GM12878 (cell line): Measurements from ENCODE around the gene PCDHGA2. TPM values are rescaled to one million over a fixed set of nuclear protein-coding genes. Genes with fewer than 3 reads are reported as not detected.

Source experiments
- BCL11A ChIP-seq: IDR thresholded peaks from 2 replicates; pipeline ENCODE4 v1.6.1; 2011; ENCODE audit warnings: low read depth, low read length
- CHD2 ChIP-seq: IDR thresholded peaks from 2 replicates; pipeline ENCODE4 v1.6.1; 2011; ENCODE audit warnings: low read depth, low read length, improper control_type of control experiment, borderline replicate concordance
- IKZF2 ChIP-seq, 2 experiments: fragments of 450-650 bp; IDR thresholded peaks; 2 replicates each; pipeline ENCODE4 v1.6.1; 2017; ENCODE audit warnings: mild to moderate bottlenecking in 2 of 2, moderate library complexity in 2 of 2
- MXI1 ChIP-seq: fragments of 150-350 bp; IDR thresholded peaks from 2 replicates; pipeline ENCODE4 v1.6.1; 2011; ENCODE audit warnings: low read depth, mild to moderate bottlenecking, inconsistent platforms, low read length, improper control_type of control experiment
- SMAD5 ChIP-seq: IDR thresholded peaks from 2 replicates; pipeline ENCODE4 v1.6.1; 2016; ENCODE audit warnings: antibody characterized with exemption, low read depth
- polyA plus RNA-seq, 11 experiments: library from polyadenylated mRNA; depleted of rRNA in 4 of 11; unstranded in 6 of 11; stranded (reverse) in 5 of 11; fragments of >200 nt; fragmentation: Nextera tagmentation in 4 of 11; fragmentation: Illumina TruSeq in 1 of 11; extraction: Ambion mirVana in 4 of 11; extraction: Trizol in 1 of 11; gene quantifications; 1 replicate in 1 of 11; 2 replicates in 10 of 11; pipeline versions ENCODE4 v1.2.1 to v1.2.3, GENCODE V29; 2011 to 2016; ENCODE audit warnings: inconsistent platforms in 2 of 11, missing spikeins in 2 of 11, low read depth in 1 of 11
- total RNA-seq, 4 experiments: library from RNA; depleted of rRNA in 3 of 4; stranded (reverse); fragments of >200 nt in 3 of 4; fragmentation: Illumina TruSeq in 1 of 4; extraction: Trizol in 1 of 4; gene quantifications; 2 replicates each; pipeline versions ENCODE4 v1.2.1 to v1.2.3, GENCODE V29; 2013 to 2021
- TF ChIP-seq, protein P1 (sequence below): fragments of 450-650 bp; IDR thresholded peaks from 2 replicates; pipeline ENCODE4 v1.6.1; 2017; ENCODE audit warnings: low read depth, mild to moderate bottlenecking, moderate library complexity
- TF ChIP-seq, protein P2 (sequence below): IDR thresholded peaks from 2 replicates; pipeline ENCODE4 v1.6.1; 2012; ENCODE audit warnings: low read depth, low read length, improper control_type of control experiment
- TF ChIP-seq, protein P3 (sequence below): fragments of 450-650 bp; IDR thresholded peaks from 2 replicates; pipeline ENCODE4 v1.6.1; 2017; ENCODE audit warnings: mild to moderate bottlenecking, moderate library complexity
- TF ChIP-seq, protein P4 (sequence below): IDR thresholded peaks from 2 replicates; pipeline ENCODE4 v1.6.1; 2011; ENCODE audit warnings: borderline replicate concordance, low read depth, mild to moderate bottlenecking, moderate library complexity, mixed read lengths, low read length; ENCODE audit not compliant: insufficient read depth; ENCODE audit errors: extremely low read length
- TF ChIP-seq, protein P5 (sequence below): IDR thresholded peaks from 2 replicates; pipeline ENCODE4 v1.6.1; 2011; ENCODE audit warnings: borderline replicate concordance, low read depth, mild to moderate bottlenecking, moderate library complexity, low read length; ENCODE audit not compliant: insufficient read depth, poor library complexity, severe bottlenecking

Gene PCDHGA2
- total and polyA plus RNA-seq, 10 of the 15 experiments (the other 5 are each of a cell fraction or from before 2014, with no cell fraction given): 0.03 to 0.11 (median 0.05) TPM; not detected in 4

DNA sequence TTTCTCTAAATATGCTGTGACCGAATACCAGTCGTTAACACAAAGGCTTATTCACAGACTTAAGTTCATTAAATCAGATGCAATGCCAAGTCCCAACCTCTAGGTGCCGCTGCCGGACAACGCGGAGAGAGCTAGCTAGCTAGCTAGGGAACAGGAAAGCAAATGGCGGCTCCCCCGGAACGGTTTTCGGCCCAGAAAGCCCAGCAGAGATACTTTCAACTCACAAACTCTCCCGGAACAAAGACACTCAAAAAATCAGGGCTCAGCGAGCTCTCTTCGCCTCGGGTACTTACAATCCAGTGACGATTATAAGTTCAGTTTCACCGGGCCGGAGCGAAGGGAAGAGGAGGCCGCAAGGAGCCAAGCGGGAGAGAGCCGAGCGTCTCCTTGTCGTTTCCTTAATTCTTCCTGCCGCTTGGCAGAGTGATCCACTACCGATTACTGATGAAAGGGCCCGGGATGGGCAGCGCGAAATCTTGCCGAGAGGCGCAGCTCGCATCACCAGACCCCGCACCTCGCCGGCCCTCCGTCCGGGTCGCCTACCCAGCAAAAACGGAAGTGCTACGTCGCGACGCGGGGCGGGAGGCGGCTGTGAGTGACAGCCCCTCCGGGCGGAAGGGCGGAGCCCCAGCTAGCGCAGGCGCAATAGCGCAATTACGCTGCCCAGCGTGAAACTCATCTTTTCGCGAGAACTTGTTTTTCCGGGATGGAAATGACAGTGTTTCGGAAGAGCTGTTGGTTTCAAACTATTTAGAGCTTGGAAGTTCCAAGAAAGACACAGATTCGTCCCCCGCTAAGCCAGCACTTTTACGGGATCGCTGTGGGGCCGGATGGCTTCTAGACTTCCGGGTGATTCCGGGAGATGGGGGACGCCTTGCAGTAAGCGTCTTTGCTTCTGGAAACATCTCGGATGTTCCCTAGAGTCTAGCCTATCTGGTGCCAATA lies 18.1 kb upstream of the PCDHGA2 start, which contains the start of gene TAF7 (continued):
- TF ChIP-seq, protein P1, sequence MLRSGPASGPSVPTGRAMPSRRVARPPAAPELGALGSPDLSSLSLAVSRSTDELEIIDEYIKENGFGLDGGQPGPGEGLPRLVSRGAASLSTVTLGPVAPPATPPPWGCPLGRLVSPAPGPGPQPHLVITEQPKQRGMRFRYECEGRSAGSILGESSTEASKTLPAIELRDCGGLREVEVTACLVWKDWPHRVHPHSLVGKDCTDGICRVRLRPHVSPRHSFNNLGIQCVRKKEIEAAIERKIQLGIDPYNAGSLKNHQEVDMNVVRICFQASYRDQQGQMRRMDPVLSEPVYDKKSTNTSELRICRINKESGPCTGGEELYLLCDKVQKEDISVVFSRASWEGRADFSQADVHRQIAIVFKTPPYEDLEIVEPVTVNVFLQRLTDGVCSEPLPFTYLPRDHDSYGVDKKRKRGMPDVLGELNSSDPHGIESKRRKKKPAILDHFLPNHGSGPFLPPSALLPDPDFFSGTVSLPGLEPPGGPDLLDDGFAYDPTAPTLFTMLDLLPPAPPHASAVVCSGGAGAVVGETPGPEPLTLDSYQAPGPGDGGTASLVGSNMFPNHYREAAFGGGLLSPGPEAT: peak; percentile 76
- TF ChIP-seq, protein P2, sequence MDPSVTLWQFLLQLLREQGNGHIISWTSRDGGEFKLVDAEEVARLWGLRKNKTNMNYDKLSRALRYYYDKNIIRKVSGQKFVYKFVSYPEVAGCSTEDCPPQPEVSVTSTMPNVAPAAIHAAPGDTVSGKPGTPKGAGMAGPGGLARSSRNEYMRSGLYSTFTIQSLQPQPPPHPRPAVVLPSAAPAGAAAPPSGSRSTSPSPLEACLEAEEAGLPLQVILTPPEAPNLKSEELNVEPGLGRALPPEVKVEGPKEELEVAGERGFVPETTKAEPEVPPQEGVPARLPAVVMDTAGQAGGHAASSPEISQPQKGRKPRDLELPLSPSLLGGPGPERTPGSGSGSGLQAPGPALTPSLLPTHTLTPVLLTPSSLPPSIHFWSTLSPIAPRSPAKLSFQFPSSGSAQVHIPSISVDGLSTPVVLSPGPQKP: peak; percentile 92
- TF ChIP-seq CHD2 (peak; percentile 93), BCL11A (no peak), SMAD5 (peak; percentile 88), MXI1 (peak; percentile 53), IKZF2 (IDR thresholded peaks at IDR 0.05) (no peak; a peak in 1 of 4 replicates)
- TF ChIP-seq, protein P3, sequence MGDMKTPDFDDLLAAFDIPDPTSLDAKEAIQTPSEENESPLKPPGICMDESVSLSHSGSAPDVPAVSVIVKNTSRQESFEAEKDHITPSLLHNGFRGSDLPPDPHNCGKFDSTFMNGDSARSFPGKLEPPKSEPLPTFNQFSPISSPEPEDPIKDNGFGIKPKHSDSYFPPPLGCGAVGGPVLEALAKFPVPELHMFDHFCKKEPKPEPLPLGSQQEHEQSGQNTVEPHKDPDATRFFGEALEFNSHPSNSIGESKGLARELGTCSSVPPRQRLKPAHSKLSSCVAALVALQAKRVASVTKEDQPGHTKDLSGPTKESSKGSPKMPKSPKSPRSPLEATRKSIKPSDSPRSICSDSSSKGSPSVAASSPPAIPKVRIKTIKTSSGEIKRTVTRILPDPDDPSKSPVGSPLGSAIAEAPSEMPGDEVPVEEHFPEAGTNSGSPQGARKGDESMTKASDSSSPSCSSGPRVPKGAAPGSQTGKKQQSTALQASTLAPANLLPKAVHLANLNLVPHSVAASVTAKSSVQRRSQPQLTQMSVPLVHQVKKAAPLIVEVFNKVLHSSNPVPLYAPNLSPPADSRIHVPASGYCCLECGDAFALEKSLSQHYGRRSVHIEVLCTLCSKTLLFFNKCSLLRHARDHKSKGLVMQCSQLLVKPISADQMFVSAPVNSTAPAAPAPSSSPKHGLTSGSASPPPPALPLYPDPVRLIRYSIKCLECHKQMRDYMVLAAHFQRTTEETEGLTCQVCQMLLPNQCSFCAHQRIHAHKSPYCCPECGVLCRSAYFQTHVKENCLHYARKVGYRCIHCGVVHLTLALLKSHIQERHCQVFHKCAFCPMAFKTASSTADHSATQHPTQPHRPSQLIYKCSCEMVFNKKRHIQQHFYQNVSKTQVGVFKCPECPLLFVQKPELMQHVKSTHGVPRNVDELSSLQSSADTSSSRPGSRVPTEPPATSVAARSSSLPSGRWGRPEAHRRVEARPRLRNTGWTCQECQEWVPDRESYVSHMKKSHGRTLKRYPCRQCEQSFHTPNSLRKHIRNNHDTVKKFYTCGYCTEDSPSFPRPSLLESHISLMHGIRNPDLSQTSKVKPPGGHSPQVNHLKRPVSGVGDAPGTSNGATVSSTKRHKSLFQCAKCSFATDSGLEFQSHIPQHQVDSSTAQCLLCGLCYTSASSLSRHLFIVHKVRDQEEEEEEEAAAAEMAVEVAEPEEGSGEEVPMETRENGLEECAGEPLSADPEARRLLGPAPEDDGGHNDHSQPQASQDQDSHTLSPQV: no peak
- TF ChIP-seq, protein P4, sequence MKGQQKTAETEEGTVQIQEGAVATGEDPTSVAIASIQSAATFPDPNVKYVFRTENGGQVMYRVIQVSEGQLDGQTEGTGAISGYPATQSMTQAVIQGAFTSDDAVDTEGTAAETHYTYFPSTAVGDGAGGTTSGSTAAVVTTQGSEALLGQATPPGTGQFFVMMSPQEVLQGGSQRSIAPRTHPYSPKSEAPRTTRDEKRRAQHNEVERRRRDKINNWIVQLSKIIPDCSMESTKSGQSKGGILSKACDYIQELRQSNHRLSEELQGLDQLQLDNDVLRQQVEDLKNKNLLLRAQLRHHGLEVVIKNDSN: no peak
- TF ChIP-seq, protein P5, sequence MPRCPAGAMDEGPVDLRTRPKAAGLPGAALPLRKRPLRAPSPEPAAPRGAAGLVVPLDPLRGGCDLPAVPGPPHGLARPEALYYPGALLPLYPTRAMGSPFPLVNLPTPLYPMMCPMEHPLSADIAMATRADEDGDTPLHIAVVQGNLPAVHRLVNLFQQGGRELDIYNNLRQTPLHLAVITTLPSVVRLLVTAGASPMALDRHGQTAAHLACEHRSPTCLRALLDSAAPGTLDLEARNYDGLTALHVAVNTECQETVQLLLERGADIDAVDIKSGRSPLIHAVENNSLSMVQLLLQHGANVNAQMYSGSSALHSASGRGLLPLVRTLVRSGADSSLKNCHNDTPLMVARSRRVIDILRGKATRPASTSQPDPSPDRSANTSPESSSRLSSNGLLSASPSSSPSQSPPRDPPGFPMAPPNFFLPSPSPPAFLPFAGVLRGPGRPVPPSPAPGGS: no peak
